ENCODE results near the gene STRBP. TPM values are rescaled to one million over a fixed set of nuclear protein-coding genes. Genes with fewer than 3 reads are reported as not detected.

STRBP gene
- total and polyA plus RNA-seq, 9 of the 15 experiments (the other 6 are each of a cell fraction or from before 2014, with no cell fraction given) = 27.7 to 84.0 (median 70.2) TPM

DNA sequence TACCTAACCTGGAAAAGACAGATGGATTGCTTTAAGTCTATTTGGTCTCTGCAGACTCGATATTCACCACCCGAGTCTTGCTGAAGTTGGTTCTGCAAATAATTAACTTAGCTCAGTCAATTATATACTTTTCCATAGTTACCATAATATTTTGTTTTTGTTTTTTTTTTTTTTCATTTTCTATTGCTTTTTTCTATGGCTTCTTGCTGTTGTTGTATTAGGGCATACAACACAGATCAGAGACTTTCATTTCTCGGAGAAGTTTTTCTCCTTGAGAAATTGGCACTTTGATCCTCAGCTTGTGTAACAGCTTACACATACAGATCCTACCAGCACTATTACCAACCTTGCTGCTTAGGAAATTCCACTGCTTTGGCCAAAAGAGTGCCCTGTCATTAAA, 146.9 kb downstream of the STRBP start:
- peaks cover 54% of the 10 kb centered on the region for H3K36me3 ChIP-seq (ENCODE audit: control insufficient read depth, insufficient read depth, low read length)
- H3K27ac ChIP-seq (ENCODE audit: extremely low read depth, low read depth, low read length) = no peak overlapping the region
- POLR2A ChIA-PET = no interaction called here
- ATAC-seq (no peak), DNase-seq (ENCODE audit: extremely low read depth in 1 of 4, low spot score in 3 of 4) (no peak), FAIRE-seq (no peak)
- H3K27me3 ChIP-seq (ENCODE audit: control insufficient read depth in 2 of 2, insufficient read depth in 2 of 2, low read length in 2 of 2) = no peaks in the 10 kb centered on the region
- H3K4me2 ChIP-seq (ENCODE audit: insufficient read depth, low read length) = no peak overlapping the region
- BruUV-seq (replicated peaks) = no TSS peak
- CTCF ChIA-PET (ENCODE audit: low intra/inter-chr PET ratio) = no interaction called here
- H4K20me1 ChIP-seq (replicated peaks; ENCODE audit: control insufficient read depth, insufficient read depth, low read length) = no peaks in the 10 kb centered on the region
- H3K79me2 ChIP-seq (ENCODE audit: control insufficient read depth, insufficient read depth, low read length) = no peaks in the 10 kb centered on the region
- 97% methylated on average over 3 of the region's 3 CpGs for WGBS (ENCODE audit: insufficient coverage, low coverage, missing lambda C conversion rate)
- no peak overlapping the region for H2AFZ ChIP-seq (ENCODE audit: low read depth, low read length)
- H3K9me3 ChIP-seq (replicated peaks; ENCODE audit: control insufficient read depth, insufficient read depth, low read depth, low read length) = no peaks in the 10 kb centered on the region
- H3K4me1 ChIP-seq (replicated peaks in 1 of 2; ENCODE audit: control insufficient read depth in 2 of 2, insufficient read depth in 2 of 2, low read length in 2 of 2) = no peaks in the 10 kb centered on the region
- H3K9me1 ChIP-seq (ENCODE audit: control insufficient read depth, insufficient read depth, low read length) = no peaks in the 10 kb centered on the region
- TF ChIP-seq, protein P1, sequence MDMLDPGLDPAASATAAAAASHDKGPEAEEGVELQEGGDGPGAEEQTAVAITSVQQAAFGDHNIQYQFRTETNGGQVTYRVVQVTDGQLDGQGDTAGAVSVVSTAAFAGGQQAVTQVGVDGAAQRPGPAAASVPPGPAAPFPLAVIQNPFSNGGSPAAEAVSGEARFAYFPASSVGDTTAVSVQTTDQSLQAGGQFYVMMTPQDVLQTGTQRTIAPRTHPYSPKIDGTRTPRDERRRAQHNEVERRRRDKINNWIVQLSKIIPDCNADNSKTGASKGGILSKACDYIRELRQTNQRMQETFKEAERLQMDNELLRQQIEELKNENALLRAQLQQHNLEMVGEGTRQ (CRISPR knock-in tag; IDR thresholded peaks at IDR 0.05) = no peak
- TF ChIP-seq NKRF (IDR thresholded peaks at IDR 0.05; ENCODE audit: borderline replicate concordance) (no peak), PHF20 (IDR thresholded peaks at IDR 0.05; ENCODE audit: partially characterized antibody) (no peak), SREBF2 (CRISPR knock-in tag; IDR thresholded peaks at IDR 0.05) (no peak), ZC3H8 (IDR thresholded peaks at IDR 0.05) (no peak), ZNF41 (CRISPR knock-in tag; conservative IDR thresholded peaks at IDR 0.05) (no peak)
- TF ChIP-seq, protein P2, sequence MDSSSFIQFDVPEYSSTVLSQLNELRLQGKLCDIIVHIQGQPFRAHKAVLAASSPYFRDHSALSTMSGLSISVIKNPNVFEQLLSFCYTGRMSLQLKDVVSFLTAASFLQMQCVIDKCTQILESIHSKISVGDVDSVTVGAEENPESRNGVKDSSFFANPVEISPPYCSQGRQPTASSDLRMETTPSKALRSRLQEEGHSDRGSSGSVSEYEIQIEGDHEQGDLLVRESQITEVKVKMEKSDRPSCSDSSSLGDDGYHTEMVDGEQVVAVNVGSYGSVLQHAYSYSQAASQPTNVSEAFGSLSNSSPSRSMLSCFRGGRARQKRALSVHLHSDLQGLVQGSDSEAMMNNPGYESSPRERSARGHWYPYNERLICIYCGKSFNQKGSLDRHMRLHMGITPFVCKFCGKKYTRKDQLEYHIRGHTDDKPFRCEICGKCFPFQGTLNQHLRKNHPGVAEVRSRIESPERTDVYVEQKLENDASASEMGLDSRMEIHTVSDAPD (CRISPR knock-in tag; IDR thresholded peaks at IDR 0.05) = no peak
- TF ChIP-seq, protein P3, sequence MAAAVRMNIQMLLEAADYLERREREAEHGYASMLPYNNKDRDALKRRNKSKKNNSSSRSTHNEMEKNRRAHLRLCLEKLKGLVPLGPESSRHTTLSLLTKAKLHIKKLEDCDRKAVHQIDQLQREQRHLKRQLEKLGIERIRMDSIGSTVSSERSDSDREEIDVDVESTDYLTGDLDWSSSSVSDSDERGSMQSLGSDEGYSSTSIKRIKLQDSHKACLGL (CRISPR knock-in tag; IDR thresholded peaks at IDR 0.05; ENCODE audit: borderline replicate concordance, poor library complexity, severe bottlenecking) = no peak
- no peak overlapping the region for H3K4me3 ChIP-seq
- intact Hi-C loops (cut with micrococcal nuclease) = no loop called here
- in situ Hi-C loops (cut with MboI) = no loop called here
- no peak overlapping the region for H3K9ac ChIP-seq (ENCODE audit: insufficient read depth in 1 of 2, low read depth in 2 of 2, low read length in 2 of 2)

All from K562 (cell line).